HL-60 (cell line): ENCODE data around the gene FANCC.

Experiments
- POLR2AphosphoS5 ChIP-seq: IDR thresholded peaks from 2 replicates; pipeline ENCODE4 v1.6.1; 2012; ENCODE audit warnings: low read depth
- REST ChIP-seq: IDR thresholded peaks from 2 replicates; pipeline ENCODE4 v1.6.1; 2012; ENCODE audit warnings: low read depth; ENCODE audit not compliant: insufficient replicate concordance
- TF ChIP-seq, protein P1 (sequence below): IDR thresholded peaks from one replicate; pipeline ENCODE4 v1.5.1; 2011; ENCODE audit warnings: low read length, control low read depth, inconsistent platforms; ENCODE audit not compliant: insufficient read depth

- TF ChIP-seq, protein P1, sequence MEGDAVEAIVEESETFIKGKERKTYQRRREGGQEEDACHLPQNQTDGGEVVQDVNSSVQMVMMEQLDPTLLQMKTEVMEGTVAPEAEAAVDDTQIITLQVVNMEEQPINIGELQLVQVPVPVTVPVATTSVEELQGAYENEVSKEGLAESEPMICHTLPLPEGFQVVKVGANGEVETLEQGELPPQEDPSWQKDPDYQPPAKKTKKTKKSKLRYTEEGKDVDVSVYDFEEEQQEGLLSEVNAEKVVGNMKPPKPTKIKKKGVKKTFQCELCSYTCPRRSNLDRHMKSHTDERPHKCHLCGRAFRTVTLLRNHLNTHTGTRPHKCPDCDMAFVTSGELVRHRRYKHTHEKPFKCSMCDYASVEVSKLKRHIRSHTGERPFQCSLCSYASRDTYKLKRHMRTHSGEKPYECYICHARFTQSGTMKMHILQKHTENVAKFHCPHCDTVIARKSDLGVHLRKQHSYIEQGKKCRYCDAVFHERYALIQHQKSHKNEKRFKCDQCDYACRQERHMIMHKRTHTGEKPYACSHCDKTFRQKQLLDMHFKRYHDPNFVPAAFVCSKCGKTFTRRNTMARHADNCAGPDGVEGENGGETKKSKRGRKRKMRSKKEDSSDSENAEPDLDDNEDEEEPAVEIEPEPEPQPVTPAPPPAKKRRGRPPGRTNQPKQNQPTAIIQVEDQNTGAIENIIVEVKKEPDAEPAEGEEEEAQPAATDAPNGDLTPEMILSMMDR, result no peak
- TF ChIP-seq POLR2AphosphoS5, result no peak
- no peak for TF ChIP-seq REST
These were observed 1.2 kb downstream of the FANCC start for GRCh38 chr9:95316274-95316673.
